Endothelial cell of umbilical vein (primary cell): ENCODE data around the gene ZNF79. TPM values are rescaled to one million over a fixed set of nuclear protein-coding genes. Genes with fewer than 3 reads are reported as not detected.

Source experiments
- BruUV-seq: library from RNA; stranded (reverse); fragments of 400-500 nt; replicated peaks from 2 replicates; lab custom pipeline; 2021; lab: Mats Ljungman, UMichigan
- CTCF ChIA-PET: fragments of 300-600, 350-600 bp; sonication (Branson Sonifier 250); formaldehyde crosslinking; loops from one replicate; lab custom pipeline; 2021; ENCODE audit warnings: antibody characterized with exemption, inconsistent platforms; lab: Charles Lee
- POLR2A ChIA-PET: fragments of 300-600, 350-600 bp; sonication (Branson Sonifier 250); formaldehyde crosslinking; loops from one replicate; lab custom pipeline; 2021; ENCODE audit warnings: antibody characterized with exemption, inconsistent platforms; lab: Charles Lee
- DNase-seq: peaks from one replicate; pipeline ENCODE4 v3.0.0-alpha.2; 2011; ENCODE audit warnings: low read depth, low spot score
- FAIRE-seq: peaks from 2 replicates; lab custom pipeline; 2011; peaks lifted over from hg19 to GRCh38; lab: Jason Lieb, UNC
- H2AFZ ChIP-seq: 2 replicates; pipeline ENCODE4 v1.6.0; 2012; ENCODE audit warnings: low read depth, low read length, control low read depth, inconsistent platforms
- H3K27ac ChIP-seq: 2 replicates; pipeline ENCODE4 v1.5.1; 2011; ENCODE audit warnings: low read depth, mild to moderate bottlenecking, control low read depth, low read length, moderate library complexity; ENCODE audit not compliant: insufficient read depth
- H3K27me3 ChIP-seq, 2 experiments: 2 replicates each; pipeline versions ENCODE4 v1.6.0 to v1.6.1; 2011; ENCODE audit warnings: low read length in 2 of 2, mixed read lengths in 1 of 2; ENCODE audit not compliant: control insufficient read depth in 2 of 2, insufficient read depth in 2 of 2
- H3K36me3 ChIP-seq, 2 experiments: 2 replicates in 1 of 2; 3 replicates in 1 of 2; pipeline ENCODE4 v1.5.1; 2011; ENCODE audit warnings: low read length in 2 of 2, mild to moderate bottlenecking in 1 of 2, moderate library complexity in 1 of 2; ENCODE audit not compliant: control insufficient read depth in 2 of 2, insufficient read depth in 2 of 2; ENCODE audit errors: extremely low read depth in 1 of 2
- H3K4me1 ChIP-seq: 3 replicates; pipeline ENCODE4 v1.5.1; 2011; ENCODE audit warnings: mild to moderate bottlenecking, low read length; ENCODE audit not compliant: control insufficient read depth, insufficient read depth; ENCODE audit errors: extremely low read depth
- H3K4me2 ChIP-seq: 2 replicates; pipeline ENCODE4 v1.6.1; 2011; ENCODE audit warnings: low read length, control low read depth, mixed read lengths; ENCODE audit not compliant: insufficient read depth
- H3K4me3 ChIP-seq, 3 experiments: fragments of 200-600 bp in 1 of 3; sonication (generic), shearing (Covaris generic) in 1 of 3; replicated peaks in 1 of 3; 2 replicates each; pipeline ENCODE4 v1.5.1; 2011 to 2016; ENCODE audit warnings: control low read depth in 3 of 3, low read length in 3 of 3, mild to moderate bottlenecking in 2 of 3, inconsistent platforms in 1 of 3, low read depth in 1 of 3, moderate library complexity in 1 of 3; ENCODE audit not compliant: insufficient read depth in 1 of 3
- H3K79me2 ChIP-seq: 2 replicates; pipeline ENCODE4 v1.6.0; 2012; ENCODE audit warnings: low read length, inconsistent platforms; ENCODE audit not compliant: control insufficient read depth, insufficient read depth
- H3K9ac ChIP-seq: replicated peaks from 2 replicates; pipeline ENCODE3; 2011; ENCODE audit warnings: low read length, control low read depth; ENCODE audit not compliant: insufficient read depth; ENCODE audit errors: extremely low read depth
- H3K9me1 ChIP-seq: replicated peaks from 3 replicates; pipeline ENCODE4 v1.6.0; 2011; ENCODE audit warnings: mild to moderate bottlenecking, low read length; ENCODE audit not compliant: control insufficient read depth, insufficient read depth; ENCODE audit errors: extremely low read depth
- H3K9me3 ChIP-seq: replicated peaks from 2 replicates; pipeline ENCODE4 v1.5.1; 2012; ENCODE audit warnings: low read length, inconsistent platforms; ENCODE audit not compliant: control insufficient read depth, insufficient read depth
- H4K20me1 ChIP-seq: replicated peaks from 2 replicates; pipeline ENCODE3; 2011; ENCODE audit warnings: mild to moderate bottlenecking, low read length; ENCODE audit not compliant: control insufficient read depth, insufficient read depth; ENCODE audit errors: extremely low read depth
- CTCF ChIP-seq, 2 donors: IDR thresholded peaks; 1 replicate in 1 of 2; 2 replicates in 1 of 2; pipeline ENCODE4 v1.5.1; 2011; ENCODE audit warnings: low read length in 2 of 2, mild to moderate bottlenecking in 2 of 2, moderate library complexity in 2 of 2, control low read depth in 1 of 2, inconsistent platforms in 1 of 2, low read depth in 1 of 2; ENCODE audit not compliant: insufficient read depth in 1 of 2; ENCODE audit errors: extremely low read depth in 1 of 2
- EZH2 ChIP-seq: IDR thresholded peaks from 2 replicates; pipeline ENCODE4 v1.6.1; 2012; ENCODE audit warnings: borderline replicate concordance, low read depth, mild to moderate bottlenecking, moderate library complexity, low read length, inconsistent platforms; ENCODE audit not compliant: severe bottlenecking
- FOS ChIP-seq: IDR thresholded peaks from 2 replicates; pipeline ENCODE4 v1.6.1; 2011; ENCODE audit warnings: mild to moderate bottlenecking, low read length, moderate library complexity, borderline replicate concordance; ENCODE audit not compliant: insufficient read depth
- GATA2 ChIP-seq: IDR thresholded peaks from 2 replicates; pipeline ENCODE4 v1.7.0; 2011; ENCODE audit warnings: low read depth, mild to moderate bottlenecking, moderate library complexity, mixed read lengths, low read length; ENCODE audit not compliant: insufficient read length, insufficient read depth
- JUN ChIP-seq: IDR thresholded peaks from 2 replicates; pipeline ENCODE4 v1.6.1; 2011; ENCODE audit warnings: borderline replicate concordance, low read depth; ENCODE audit not compliant: insufficient read length, insufficient read depth
- MAX ChIP-seq: IDR thresholded peaks from 2 replicates; pipeline ENCODE4 v1.6.1; 2011; ENCODE audit not compliant: insufficient read depth, insufficient read length
- MYC ChIP-seq: IDR thresholded peaks from one replicate; pipeline ENCODE4 v1.6.1; 2011; ENCODE audit warnings: mild to moderate bottlenecking, low read depth, low read length
- POLR2A ChIP-seq: IDR thresholded peaks from 2 replicates; pipeline ENCODE4 v1.6.1; 2012; ENCODE audit warnings: low read depth, mild to moderate bottlenecking, control low read depth, low read length
- POLR2AphosphoS5 ChIP-seq: IDR thresholded peaks from 2 replicates; pipeline ENCODE4 v1.6.1; 2012; ENCODE audit warnings: low read depth, mild to moderate bottlenecking, control low read depth, low read length, moderate library complexity; ENCODE audit not compliant: insufficient read depth
- dilution Hi-C: fragments of 300-500 bp; cut with MboI; formaldehyde crosslinking; loops from one replicate; pipeline ENCODE4 v1.15.0; 2019; ENCODE audit warnings: low sequenced_read_pairs; ENCODE audit not compliant: extremely low pct_ligation_motif_present
- intact Hi-C: fragments of 100-400 bp; cut with micrococcal nuclease; formaldehyde crosslinking; loops from one replicate; pipeline ENCODE4 v1.10.0; 2022
- polyA plus RNA-seq, 4 experiments: library from polyadenylated mRNA; depleted of rRNA in 3 of 4; stranded (reverse) in 3 of 4; unstranded in 1 of 4; fragments of >200 nt; gene quantifications; 2 replicates each; pipeline versions ENCODE4 v1.2.1 to v1.2.3, GENCODE V29; 2011 to 2012; ENCODE audit warnings: missing spikeins in 1 of 4
- total RNA-seq: library from RNA; stranded (reverse); gene quantifications from 2 replicates; pipeline ENCODE4 v1.2.3, GENCODE V29; 2021

The ZNF79 gene
- total and polyA plus RNA-seq, 2 donors (not counting 3 experiments of a cell fraction or from before 2014, with no cell fraction given): 6.3 to 10.6 TPM

GRCh38 chr9:127386981-127387380 is 37.2 kb upstream of the ZNF79 start:
- POLR2A ChIA-PET: no interaction called here
- no peaks in the 10 kb centered on the region for H4K20me1 ChIP-seq
- no peak for DNase-seq
- H3K9me3 ChIP-seq: no peaks in the 10 kb centered on the region
- intact Hi-C loops (no loop called here), dilution Hi-C loops (no loop called here)
- no peak overlapping the region for H3K4me3 ChIP-seq
- H2AFZ ChIP-seq: no peak overlapping the region
- no peak overlapping the region for H3K9ac ChIP-seq
- H3K79me2 ChIP-seq: no peaks in the 10 kb centered on the region
- H3K9me1 ChIP-seq: no peaks in the 10 kb centered on the region
- no peak overlapping the region for H3K4me2 ChIP-seq
- peaks cover 0 to 5% of the 10 kb centered on the region in 2 experiments for H3K27me3 ChIP-seq
- TF ChIP-seq GATA2: no peak
- no peak for TF ChIP-seq FOS
- TF ChIP-seq MYC: no peak
- no peak for TF ChIP-seq POLR2A
- TF ChIP-seq EZH2: no peak
- TF ChIP-seq JUN: no peak
- TF ChIP-seq MAX: no peak
- TF ChIP-seq CTCF (IDR thresholded peaks at IDR 0.05; ENCODE audit: extremely low read depth in 1 of 2, insufficient read depth in 1 of 2, low read depth in 1 of 2, low read length in 2 of 2): no peak
- TF ChIP-seq POLR2AphosphoS5: no peak
- CTCF ChIA-PET: no interaction called here
- no TSS peak for BruUV-seq
- H3K36me3 ChIP-seq: no peaks in the 10 kb centered on the region
- no peak for FAIRE-seq
- H3K27ac ChIP-seq: no peak overlapping the region
- H3K4me1 ChIP-seq: no peaks in the 10 kb centered on the region
